GM15510 (cell line): Measurements from ENCODE around the gene KCNH8.

Experiments
- POLR2A ChIP-seq: IDR thresholded peaks from 3 replicates; pipeline ENCODE4 v1.6.1; 2011; ENCODE audit warnings: borderline replicate concordance; ENCODE audit not compliant: insufficient read length; ENCODE audit errors: extremely low read depth

Gene KCNH8

DNA sequence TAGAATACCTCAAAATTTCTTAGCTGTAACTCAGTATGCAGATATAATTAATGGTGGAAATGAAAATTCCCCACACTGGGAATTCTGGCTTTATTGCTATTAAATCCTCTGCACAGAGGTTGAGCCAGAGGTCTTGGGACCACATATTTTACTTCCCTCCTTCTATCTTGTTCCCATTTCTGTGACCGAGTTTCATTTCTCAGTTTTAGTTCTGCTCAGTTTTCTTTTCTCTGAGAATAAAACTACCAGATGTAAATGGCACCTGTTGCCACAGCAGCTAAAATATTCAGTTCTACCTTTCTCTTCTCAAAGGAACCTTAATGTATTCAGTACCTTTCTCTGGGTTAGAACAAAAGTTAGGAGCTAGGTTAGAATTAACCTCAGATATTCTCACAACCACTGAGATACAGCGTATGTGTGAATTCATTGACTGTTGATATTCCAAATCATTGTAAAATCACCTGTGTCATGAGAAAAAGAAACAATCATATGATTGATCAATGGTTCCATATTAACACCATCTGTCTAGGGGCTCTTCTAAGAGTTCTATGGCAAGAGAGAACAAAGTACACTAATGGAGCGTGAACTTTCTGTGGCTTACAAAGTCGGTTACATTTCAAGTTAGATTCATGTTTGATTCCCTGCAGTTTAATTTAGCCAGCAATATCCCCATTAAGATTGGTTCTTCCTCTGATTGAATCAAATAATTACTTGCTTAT lies 411.6 kb downstream of the KCNH8 start:
- TF ChIP-seq POLR2A: no peak

DNA sequence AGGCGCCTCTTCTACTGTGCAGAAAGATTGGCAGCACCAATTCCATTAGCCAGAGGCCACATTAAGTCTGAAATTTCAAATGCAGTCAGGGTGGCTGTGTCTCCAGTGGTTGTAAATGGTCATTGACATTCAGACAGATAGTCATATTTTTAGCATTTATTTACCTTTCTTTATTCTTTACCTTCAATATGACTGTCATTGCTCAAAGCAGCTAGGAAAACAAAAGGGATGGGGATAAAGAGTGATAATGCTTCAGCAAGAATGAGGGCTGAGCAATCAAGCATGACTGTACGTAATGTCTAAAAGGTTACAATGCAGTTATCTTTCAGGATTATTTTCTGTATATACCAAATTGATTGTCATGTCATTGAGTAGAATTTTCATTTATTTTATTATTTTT lies 425.3 kb downstream of the KCNH8 start:
- TF ChIP-seq POLR2A: no peak

DNA sequence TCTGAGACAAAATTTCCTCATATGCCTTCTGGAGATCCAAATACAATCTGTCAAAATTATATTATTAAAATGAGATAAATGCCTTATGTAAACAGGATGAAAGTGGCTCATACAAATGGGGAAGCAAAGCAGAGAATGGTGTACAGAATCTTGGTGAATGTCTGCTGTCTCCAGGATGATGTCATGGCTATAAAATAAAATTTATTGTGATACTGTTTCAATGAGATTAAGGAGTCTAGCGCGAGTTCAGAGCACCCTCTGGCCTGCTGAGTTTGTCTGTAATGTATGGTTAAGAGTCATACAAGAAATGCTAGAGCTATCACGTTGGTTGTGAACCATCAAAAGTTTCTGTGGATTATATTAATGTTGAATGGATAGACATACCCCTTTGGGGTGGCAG lies 426.0 kb downstream of the KCNH8 start:
- no peak for TF ChIP-seq POLR2A

DNA sequence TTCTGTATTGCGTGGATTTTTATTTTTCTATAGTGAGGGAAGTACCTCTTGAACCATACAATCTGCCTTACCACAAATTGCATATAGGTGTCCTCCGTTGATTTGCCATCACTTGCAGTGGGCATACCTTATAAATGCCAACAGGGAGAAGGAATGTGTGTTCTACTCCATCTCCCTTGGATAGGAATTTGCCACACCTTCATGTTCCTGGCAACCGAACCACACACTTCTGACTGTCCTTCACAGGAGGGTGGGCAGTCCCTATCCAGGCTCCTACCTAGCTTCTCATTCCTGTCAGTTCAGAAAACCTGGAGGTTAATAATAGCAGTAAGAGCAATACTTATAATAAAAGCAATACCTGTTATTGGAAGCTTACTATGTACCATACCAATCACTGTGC lies 428.0 kb downstream of the KCNH8 start:
- no peak for TF ChIP-seq POLR2A
